Activated naive CD4-positive, alpha-beta T cell treated with anti-CD3 and anti-CD28 coated beads, Interleukin-2, amount 50 U/mL, for 24 hours (primary cell): ENCODE results near the gene ARL3.
A peak's percentile ranks its signal among the peaks of the same experiment; 100 is the strongest.
"Not testable (repeated sequence)": the region's sequence is repeated elsewhere in the genome, so short reads cannot be mapped to it uniquely, and the experiment has no call there.

ENCODE experiments used
- H3K27ac Mint-ChIP-seq: one replicate; pipeline ENCODE4 v1.8.0; 2021; ENCODE audit warnings: mild to moderate bottlenecking, mixed read lengths
- H3K27me3 Mint-ChIP-seq: one replicate; pipeline ENCODE4 v1.8.0; 2021; ENCODE audit warnings: mixed read lengths
- H3K36me3 Mint-ChIP-seq: one replicate; pipeline ENCODE4 v1.8.0; 2021; ENCODE audit warnings: mixed read lengths
- H3K4me1 Mint-ChIP-seq: one replicate; pipeline ENCODE4 v1.8.0; 2021; ENCODE audit warnings: mixed read lengths
- H3K4me3 Mint-ChIP-seq: one replicate; pipeline ENCODE4 v1.8.0; 2021; ENCODE audit warnings: mild to moderate bottlenecking, mixed read lengths
- H3K9me3 Mint-ChIP-seq: one replicate; pipeline ENCODE4 v1.8.0; 2021; ENCODE audit warnings: mixed read lengths

Gene ARL3

GRCh38 chr10:102673819-102674511, 40.2 kb downstream of the ARL3 start:
- no peaks in the 10 kb centered on the region for H3K9me3 Mint-ChIP-seq
- H3K4me1 Mint-ChIP-seq, result peaks cover 59% of the 10 kb centered on the region
- peak overlapping the region; percentile 87 for H3K4me3 Mint-ChIP-seq
- H3K27ac Mint-ChIP-seq, result peak overlapping the region; percentile 89
- H3K36me3 Mint-ChIP-seq, result no peaks in the 10 kb centered on the region
- H3K27me3 Mint-ChIP-seq, result no peaks in the 10 kb centered on the region

DNA sequence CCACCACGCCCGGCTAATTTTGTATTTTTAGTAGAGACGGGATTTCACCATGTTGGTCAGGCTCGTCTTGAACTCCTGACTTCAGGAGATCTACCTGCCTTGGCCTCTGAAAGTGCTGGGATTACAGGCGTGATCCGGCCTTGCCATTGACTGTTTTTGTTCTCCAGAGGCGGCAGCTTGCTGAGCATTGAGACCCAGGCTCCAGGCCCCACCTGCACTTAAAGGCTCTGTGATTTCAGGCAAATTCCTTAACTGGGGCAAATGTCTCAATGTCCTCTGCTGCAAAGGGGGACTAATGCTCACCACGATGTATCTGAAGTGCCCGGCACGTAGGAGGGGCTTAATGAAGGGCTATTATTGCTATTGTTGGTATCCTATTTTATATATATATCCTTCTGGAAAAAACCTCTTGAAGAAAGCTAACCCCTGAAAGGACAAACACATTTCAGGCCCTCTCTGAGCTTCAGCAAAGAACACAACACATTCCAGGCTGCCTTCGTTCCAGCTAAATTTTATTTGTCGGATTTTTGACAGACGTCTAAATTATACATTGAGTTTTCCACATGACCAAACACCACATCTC, 40.9 kb downstream of the ARL3 start:
- Mint-ChIP-seq H3K9me3 (no peaks in the 10 kb centered on the region), H3K4me1 (peaks cover 58% of the 10 kb centered on the region), H3K4me3 (peak overlapping the region; percentile 87), H3K27ac (peak overlapping the region; percentile 89), H3K36me3 (no peaks in the 10 kb centered on the region), H3K27me3 (no peaks in the 10 kb centered on the region)

DNA sequence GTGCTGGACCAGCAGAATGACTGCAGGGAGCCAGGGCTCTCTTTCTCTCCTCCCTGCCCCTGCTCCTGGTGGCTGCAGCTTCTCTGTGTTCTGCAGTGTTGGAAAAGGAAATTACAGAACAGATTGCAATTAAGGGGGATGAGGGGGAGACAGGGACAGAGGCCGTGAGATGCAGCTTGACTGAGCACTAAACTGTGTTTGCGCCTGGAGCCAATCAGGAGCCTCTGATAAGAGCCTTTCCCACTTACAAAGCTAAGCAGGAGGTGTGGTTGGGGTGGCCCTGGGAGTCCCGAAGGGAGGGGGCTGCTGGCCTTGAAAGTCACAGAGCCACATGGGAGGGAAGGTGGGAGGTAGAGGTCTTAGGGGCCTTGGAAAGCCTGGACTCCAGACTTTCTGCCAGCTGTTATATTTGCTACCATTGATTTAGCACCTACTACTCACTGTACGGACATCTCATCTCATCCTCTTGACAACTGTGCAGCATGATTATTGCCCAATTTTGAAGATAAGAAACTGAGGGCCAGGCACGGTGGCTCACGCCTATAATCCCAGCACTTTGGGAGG, 43.2 kb downstream of the ARL3 start:
- Mint-ChIP-seq H3K9me3 (no peaks in the 10 kb centered on the region), H3K36me3 (no peaks in the 10 kb centered on the region), H3K27me3 (no peaks in the 10 kb centered on the region), H3K27ac (no peak overlapping the region), H3K4me3 (no peak overlapping the region), H3K4me1 (peaks cover 49% of the 10 kb centered on the region)

- H3K9me3 Mint-ChIP-seq, result no peaks in the 10 kb centered on the region
- no peak overlapping the region for H3K4me3 Mint-ChIP-seq
- no peaks in the 10 kb centered on the region for H3K36me3 Mint-ChIP-seq
- H3K4me1 Mint-ChIP-seq, result peaks cover 41% of the 10 kb centered on the region
- H3K27me3 Mint-ChIP-seq, result no peaks in the 10 kb centered on the region
- H3K27ac Mint-ChIP-seq, result no peak overlapping the region
Measured at GRCh38 chr10:102670065-102670670, 44.0 kb downstream of the ARL3 start.

DNA sequence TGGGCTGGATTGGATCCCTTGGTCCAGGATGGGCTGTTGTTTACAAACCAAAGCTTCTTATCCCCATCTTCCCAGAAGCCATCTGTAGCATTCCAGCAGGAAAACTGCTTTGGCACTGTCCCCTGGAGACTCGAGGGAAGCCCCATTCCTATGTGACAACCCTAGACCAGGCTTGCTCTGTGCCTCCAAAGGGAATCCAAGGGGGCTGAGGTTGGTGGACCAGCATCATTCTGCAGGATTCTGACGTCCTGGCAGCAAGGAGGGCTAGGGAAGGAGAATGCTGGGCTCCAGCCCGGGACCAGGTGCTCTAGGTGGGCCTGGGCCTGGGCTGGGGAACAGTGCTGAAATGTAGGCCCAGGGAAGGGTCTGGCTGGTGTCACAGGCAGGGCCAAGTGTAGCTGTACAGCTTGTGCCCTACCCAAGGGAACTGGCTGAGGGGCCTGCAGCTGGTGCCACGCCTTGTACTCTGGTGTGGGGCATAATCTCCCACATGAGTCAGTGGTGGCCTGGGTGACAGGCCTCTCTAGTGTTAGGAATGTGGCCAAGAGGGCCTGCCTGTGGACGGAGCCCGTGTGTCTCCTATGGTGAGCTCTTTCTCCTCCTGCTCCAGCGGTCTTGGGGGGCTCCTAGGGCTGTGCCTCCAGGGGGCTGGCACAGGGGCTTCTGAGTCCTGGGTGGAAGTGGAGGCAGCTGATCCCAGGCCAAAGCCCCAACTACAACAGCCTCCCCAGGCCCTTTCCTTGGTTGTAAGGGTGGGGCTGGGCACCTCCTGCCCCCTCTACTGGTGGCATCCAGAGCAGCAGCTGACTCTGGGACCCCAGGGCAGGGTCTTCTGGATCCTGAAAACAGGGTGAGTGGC, 44.8 kb downstream of the ARL3 start:
- Mint-ChIP-seq H3K4me3 (no peak overlapping the region), H3K36me3 (no peaks in the 10 kb centered on the region), H3K27ac (no peak overlapping the region), H3K9me3 (no peaks in the 10 kb centered on the region), H3K27me3 (no peaks in the 10 kb centered on the region), H3K4me1 (peaks cover 33% of the 10 kb centered on the region)

DNA sequence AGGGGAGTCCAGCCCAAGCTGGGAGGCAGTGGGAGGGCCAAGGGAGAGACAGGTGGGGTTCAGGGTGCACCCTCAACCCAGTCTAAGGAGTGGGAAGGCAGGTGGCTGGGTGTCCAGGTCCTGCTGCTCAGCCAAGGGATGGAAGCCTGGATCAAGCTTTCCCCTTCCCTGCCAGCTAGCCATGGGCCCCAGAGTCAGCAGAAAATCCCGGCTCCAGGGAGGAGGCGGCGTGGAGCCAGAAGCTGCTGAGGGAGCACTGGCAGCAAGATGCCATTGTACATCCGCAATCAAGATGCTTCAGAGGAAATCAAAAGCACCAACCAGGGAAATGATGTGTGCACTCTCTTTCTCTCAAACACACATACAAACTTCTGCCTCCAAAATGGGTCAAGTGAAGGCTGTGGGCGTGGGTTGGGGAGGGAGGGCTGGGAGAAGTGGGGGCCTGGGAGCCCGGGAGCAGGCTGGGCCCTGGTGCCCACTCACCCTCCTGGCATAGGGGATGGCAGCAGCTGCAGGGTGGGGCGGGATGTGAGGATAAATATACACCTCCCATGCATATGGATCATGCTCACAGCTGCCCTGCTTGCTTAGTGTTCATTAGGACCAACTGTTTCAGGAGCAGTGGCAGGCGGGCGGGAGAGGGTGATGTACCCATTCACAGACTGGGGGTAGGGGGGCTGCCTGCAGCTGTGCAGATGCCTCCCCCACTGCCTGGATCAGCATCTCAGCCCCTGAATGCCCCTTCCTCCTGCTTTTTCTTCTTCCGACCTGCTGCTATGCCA, 45.7 kb downstream of the ARL3 start:
- peaks cover 24% of the 10 kb centered on the region for H3K4me1 Mint-ChIP-seq
- H3K9me3 Mint-ChIP-seq, result no peaks in the 10 kb centered on the region
- H3K36me3 Mint-ChIP-seq, result no peaks in the 10 kb centered on the region
- H3K4me3 Mint-ChIP-seq, result no peak overlapping the region
- no peaks in the 10 kb centered on the region for H3K27me3 Mint-ChIP-seq
- H3K27ac Mint-ChIP-seq, result peak overlapping the region; percentile 30

GRCh38 chr10:102667411-102667810, 46.8 kb downstream of the ARL3 start:
- H3K9me3 Mint-ChIP-seq, H3K27ac Mint-ChIP-seq, H3K4me3 Mint-ChIP-seq, H3K27me3 Mint-ChIP-seq, H3K36me3 Mint-ChIP-seq: not testable (repeated sequence)
- H3K4me1 Mint-ChIP-seq, result peaks cover 17% of the 10 kb centered on the region

DNA sequence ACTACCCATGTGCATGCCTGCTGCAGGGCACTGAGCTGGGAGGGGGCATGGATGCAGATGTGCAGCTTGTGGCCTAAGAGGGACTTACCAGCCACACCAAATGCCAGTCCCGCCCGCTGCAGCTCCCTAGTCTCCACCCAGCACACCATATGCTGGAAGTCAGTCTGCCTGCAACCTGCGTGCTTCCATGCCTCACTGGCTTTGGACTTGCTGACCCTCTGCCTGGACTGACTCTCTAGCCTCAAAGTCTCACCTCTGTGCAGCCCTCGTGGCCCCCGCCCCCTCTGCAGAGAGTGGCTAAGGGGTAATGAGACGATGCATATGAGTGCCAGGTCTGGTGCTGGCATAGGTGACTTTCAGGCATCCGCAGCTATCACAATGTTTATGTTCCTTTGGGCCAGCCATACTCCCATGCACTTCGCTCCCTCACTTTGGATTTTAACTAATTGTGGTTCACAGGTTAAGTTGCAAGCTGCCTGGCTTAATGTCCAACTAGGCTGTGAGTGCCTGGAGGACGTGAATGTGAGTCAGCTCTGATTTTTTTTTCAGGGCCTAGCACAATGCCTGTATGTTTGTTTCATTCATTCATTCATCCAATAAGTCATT, 48.2 kb downstream of the ARL3 start:
- H3K27me3 Mint-ChIP-seq, result no peaks in the 10 kb centered on the region
- no peaks in the 10 kb centered on the region for H3K36me3 Mint-ChIP-seq
- H3K4me3 Mint-ChIP-seq, result no peak overlapping the region
- no peaks in the 10 kb centered on the region for H3K9me3 Mint-ChIP-seq
- H3K27ac Mint-ChIP-seq, result no peak overlapping the region
- H3K4me1 Mint-ChIP-seq, result peaks cover 27% of the 10 kb centered on the region

DNA sequence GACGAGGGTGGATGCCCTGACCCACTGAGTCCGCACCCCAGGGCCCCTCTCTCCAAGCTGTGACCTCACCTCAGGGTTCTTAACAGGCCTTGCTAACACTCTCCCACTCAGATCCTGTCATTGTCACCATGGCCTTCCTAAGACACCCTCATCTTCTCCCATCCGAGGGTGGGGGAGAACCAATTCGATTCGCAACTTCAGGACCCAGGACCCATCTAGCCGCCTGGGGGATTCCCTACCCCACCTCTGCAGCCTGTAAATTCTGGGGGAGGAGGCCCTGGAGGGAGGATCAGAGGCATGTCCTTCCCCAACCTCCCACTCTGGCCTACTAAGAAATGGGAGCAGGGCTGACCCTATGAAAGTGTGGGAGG, 52.6 kb downstream of the ARL3 start:
- H3K4me1 Mint-ChIP-seq, result peaks cover 39% of the 10 kb centered on the region
- H3K4me3 Mint-ChIP-seq, result peak overlapping the region; percentile 52
- peaks cover 6% of the 10 kb centered on the region for H3K36me3 Mint-ChIP-seq
- H3K9me3 Mint-ChIP-seq, result no peaks in the 10 kb centered on the region
- H3K27ac Mint-ChIP-seq, result peak overlapping the region; percentile 14
- H3K27me3 Mint-ChIP-seq, result no peaks in the 10 kb centered on the region

DNA sequence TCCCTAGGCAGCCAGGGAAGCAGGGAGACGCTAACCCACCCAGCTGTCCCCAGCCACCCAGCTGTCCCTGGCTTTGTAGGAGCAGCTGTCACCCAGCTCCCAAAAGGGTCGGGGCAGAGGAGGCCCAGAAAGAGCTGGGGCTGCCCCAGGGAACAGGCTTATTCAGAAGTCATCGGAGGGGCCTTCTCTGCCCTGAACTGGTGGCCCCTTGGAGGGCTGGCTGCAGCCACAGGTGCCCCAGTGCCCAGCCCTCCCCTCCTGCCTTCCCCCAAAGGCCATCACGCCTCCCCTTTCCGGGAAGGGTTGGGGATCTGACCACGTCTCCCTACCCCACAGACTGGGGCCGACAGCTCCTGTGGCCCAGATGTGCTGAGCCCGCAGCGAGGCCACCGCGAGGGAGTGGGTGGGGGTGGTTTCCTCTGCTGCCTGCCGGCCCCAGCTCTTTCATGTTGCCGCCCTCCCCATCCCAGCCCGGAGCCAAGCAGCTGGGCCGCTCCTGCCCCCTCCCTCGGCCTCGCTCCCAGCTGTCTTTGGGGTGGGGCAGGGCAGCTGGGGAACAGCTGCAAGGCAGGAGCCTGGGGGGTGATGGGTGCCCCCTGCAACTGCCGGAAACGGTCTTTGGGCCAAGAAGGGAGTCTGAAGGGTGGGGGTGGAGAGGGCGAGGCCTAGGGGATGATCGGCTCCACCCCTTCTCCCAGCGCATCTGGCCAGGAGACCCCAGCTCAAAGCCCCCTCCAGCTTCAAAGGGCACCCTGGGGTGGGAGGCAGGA, 53.1 kb downstream of the ARL3 start:
- Mint-ChIP-seq H3K9me3 (no peaks in the 10 kb centered on the region), H3K4me3 (peak overlapping the region; percentile 52), H3K27ac (peak overlapping the region; percentile 38), H3K4me1 (peaks cover 36% of the 10 kb centered on the region), H3K36me3 (peaks cover 6% of the 10 kb centered on the region), H3K27me3 (no peaks in the 10 kb centered on the region)

DNA sequence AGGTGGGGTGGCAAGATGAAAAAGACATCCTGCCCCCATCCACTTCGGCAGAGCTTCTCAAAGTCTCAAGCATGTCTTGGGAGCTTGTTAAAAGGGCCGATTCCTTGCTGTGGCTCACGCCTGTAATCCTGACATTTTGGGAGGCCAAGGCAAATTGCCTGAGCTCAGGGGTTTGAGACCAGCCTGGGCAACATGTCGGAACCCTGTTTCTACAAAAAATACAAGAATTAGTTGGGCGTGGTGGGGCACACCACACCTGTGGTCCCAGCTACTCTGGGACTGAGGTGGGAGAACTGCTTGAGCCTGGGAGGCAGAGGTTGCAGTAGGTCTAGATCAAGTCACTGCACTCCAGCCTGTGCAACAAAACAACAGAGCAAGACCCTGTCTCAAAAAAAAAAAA, 55.4 kb downstream of the ARL3 start:
- peaks cover 39% of the 10 kb centered on the region for H3K4me1 Mint-ChIP-seq
- H3K4me3 Mint-ChIP-seq, result no peak overlapping the region

DNA sequence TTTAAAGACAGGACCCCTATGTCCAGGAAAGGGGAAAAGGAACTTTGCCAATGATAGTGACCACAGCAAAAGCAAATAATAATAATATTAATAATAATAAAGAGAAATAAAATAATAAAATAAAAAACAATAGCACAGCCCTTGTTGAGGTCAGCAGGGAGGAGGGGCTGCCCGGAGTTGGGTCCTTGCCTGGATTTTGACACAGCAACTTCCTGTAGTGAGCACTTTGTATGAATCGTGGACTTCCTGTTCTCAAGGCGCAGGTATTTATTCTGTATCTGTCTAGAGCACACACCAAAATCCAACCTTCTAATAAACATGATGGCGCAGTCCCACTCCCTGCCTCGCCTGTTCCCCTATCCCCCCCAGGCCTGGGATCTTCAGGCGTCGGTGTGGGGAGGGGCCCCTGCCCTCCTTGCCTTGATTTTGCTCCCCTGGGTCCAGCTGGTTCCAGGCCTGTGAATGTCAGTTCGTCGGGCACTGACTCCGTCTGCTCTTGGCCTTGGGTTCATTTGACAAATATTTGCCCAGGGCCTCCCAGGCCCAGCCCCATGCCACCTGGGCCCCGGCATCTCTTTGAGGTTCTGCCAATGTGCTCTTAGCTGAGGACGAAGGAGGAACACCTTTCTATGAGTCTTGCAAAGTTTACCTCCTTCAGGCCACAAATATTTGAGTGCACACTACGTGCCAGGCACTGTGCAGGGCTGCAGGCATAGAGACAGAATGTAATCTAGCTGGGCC, 56.0 kb downstream of the ARL3 start:
- peaks cover 46% of the 10 kb centered on the region for H3K4me1 Mint-ChIP-seq
- no peaks in the 10 kb centered on the region for H3K9me3 Mint-ChIP-seq
- peak overlapping the region; percentile 65 for H3K27ac Mint-ChIP-seq
- H3K36me3 Mint-ChIP-seq, result peaks cover 6% of the 10 kb centered on the region
- H3K4me3 Mint-ChIP-seq, result peak overlapping the region; percentile 58
- H3K27me3 Mint-ChIP-seq, result no peaks in the 10 kb centered on the region

More for the DNA sequence above, 55.4 kb downstream of the ARL3 start:
- Mint-ChIP-seq H3K27ac (no peak overlapping the region), H3K36me3 (peaks cover 6% of the 10 kb centered on the region), H3K9me3 (no peaks in the 10 kb centered on the region), H3K27me3 (no peaks in the 10 kb centered on the region)

- Mint-ChIP-seq H3K9me3 (no peaks in the 10 kb centered on the region), H3K4me1 (peaks cover 51% of the 10 kb centered on the region), H3K27ac (peak overlapping the region; percentile 55), H3K36me3 (peaks cover 6% of the 10 kb centered on the region), H3K4me3 (no peak overlapping the region), H3K27me3 (no peaks in the 10 kb centered on the region)
Measured at GRCh38 chr10:102657451-102657850, 56.7 kb downstream of the ARL3 start.
